HG02588 (cell line): ENCODE measurements around the gene SLC16A8.

Experiments used
- ATAC-seq: cut with Tn5 transposase; IDR thresholded peaks from one replicate; pipeline ENCODE4 v1.9.1; 2021; ENCODE audit warnings: mild to moderate bottlenecking, moderate library complexity; ENCODE audit not compliant: unreplicated experiment

SLC16A8 gene

GRCh38 chr22:38114484-38115398 is 30.8 kb upstream of the SLC16A8 start:
- ATAC-seq = no peak

GRCh38 chr22:38112381-38112780 is 28.4 kb upstream of the SLC16A8 start:
- no peak for ATAC-seq

GRCh38 chr22:38111925-38112355 is 28.0 kb upstream of the SLC16A8 start:
- ATAC-seq = no peak

- ATAC-seq = no peak
Observed at GRCh38 chr22:38110863-38111852, 27.2 kb upstream of the SLC16A8 start.

- no peak for ATAC-seq
Observed at GRCh38 chr22:38110008-38110862, 26.3 kb upstream of the SLC16A8 start, which contains the start of gene BAIAP2L2. BAIAP2L2 (minus strand) TSS chr22:38110684; CDS start chr22:38110525, 159 bp downstream.

- no peak for ATAC-seq
Observed at GRCh38 chr22:38109371-38110001, 25.5 kb upstream of the SLC16A8 start.

- ATAC-seq = no peak
Observed at GRCh38 chr22:38108561-38109319, 24.8 kb upstream of the SLC16A8 start.

- ATAC-seq = no peak
Observed at GRCh38 chr22:38107692-38108515, 23.9 kb upstream of the SLC16A8 start.

GRCh38 chr22:38106814-38107578 is 23.0 kb upstream of the SLC16A8 start:
- no peak for ATAC-seq

GRCh38 chr22:38104084-38104483 is 20.1 kb upstream of the SLC16A8 start:
- no peak for ATAC-seq

- no peak for ATAC-seq
Observed at GRCh38 chr22:38103641-38104040, 19.7 kb upstream of the SLC16A8 start.

GRCh38 chr22:38098410-38099249 is 14.6 kb upstream of the SLC16A8 start:
- ATAC-seq = no peak

- ATAC-seq = no peak
Observed at GRCh38 chr22:38097557-38098409, 13.8 kb upstream of the SLC16A8 start.

GRCh38 chr22:38097058-38097457 is 13.1 kb upstream of the SLC16A8 start:
- no peak for ATAC-seq

GRCh38 chr22:38089474-38089851 is 5.5 kb upstream of the SLC16A8 start:
- ATAC-seq = no peak
